ENCODE measurements around the gene GLYATL2. TPM values are rescaled to one million over a fixed set of nuclear protein-coding genes. Genes with fewer than 3 reads are reported as not detected.

The GLYATL2 gene
- total RNA-seq, 1 donor, result 2.2 TPM

DNA sequence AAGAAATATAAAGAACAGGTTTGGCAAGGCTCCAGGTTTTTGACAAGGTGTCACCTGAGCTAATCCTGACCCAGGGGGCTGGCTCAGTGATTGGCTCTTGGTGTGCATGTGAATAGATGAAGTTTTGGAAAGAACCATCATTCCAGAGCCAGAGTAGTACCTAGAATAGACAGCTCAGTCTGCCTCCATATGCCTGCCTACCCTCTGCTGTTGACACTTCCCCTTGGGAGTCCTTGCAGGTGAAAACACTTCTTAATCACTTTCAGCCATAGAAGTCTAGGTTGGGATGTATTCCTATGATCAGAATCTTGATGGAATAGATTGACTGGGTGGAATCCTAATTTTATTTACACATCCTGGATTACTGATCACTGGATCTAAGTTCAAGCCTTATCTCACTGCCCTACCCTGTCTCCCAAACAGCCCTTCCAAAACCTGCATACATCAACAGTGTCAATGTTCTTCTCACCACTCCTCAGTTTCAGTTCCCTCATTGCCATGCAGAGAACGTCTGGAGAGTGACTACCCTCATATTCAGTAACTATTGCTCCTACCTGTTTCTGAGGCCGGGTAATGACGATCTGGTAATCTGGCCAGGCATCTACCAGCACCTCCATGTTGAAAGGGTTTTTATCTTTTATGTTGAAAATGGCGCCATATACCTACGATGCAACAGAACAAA, 6.7 kb downstream of the GLYATL2 start:
- DNase-seq (ENCODE audit: low read depth), result no peak
- TF ChIP-seq, protein P1, sequence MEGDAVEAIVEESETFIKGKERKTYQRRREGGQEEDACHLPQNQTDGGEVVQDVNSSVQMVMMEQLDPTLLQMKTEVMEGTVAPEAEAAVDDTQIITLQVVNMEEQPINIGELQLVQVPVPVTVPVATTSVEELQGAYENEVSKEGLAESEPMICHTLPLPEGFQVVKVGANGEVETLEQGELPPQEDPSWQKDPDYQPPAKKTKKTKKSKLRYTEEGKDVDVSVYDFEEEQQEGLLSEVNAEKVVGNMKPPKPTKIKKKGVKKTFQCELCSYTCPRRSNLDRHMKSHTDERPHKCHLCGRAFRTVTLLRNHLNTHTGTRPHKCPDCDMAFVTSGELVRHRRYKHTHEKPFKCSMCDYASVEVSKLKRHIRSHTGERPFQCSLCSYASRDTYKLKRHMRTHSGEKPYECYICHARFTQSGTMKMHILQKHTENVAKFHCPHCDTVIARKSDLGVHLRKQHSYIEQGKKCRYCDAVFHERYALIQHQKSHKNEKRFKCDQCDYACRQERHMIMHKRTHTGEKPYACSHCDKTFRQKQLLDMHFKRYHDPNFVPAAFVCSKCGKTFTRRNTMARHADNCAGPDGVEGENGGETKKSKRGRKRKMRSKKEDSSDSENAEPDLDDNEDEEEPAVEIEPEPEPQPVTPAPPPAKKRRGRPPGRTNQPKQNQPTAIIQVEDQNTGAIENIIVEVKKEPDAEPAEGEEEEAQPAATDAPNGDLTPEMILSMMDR (IDR thresholded peaks at IDR 0.05; ENCODE audit: insufficient read depth, low read depth, low read length), result no peak
- H3K4me3 ChIP-seq (ENCODE audit: low read depth, low read length), result no peak overlapping the region

DNA sequence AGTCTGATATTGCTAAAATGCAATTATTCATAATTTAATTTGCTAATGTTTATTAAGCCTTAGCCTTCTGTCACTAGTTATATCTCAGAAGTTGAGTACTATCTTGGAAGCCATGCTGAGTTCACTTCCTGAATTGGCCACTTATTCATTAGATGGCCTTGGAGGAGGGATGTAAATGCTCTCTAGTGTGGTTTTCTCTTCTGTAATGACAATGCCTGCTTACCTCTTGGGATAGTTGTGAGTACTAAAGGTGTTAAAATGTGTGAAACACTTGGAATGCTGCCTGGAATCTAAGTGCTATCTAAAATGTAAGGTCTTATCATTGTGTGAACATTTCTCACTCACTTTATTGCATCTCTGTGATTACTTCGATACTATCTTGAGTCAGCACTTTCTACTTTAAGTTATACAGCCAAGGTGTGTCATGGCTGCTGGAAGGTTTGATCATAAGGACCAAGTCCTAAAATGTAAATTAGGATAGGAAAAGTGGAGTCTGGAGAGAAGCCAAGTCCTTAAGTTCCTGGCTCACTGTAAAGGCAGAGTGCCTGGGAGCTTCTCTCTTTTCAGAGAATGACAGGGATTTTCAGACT, 12.4 kb downstream of the GLYATL2 start:
- TF ChIP-seq, protein P1 (IDR thresholded peaks at IDR 0.05; ENCODE audit: insufficient read depth, low read depth, low read length), result no peak
- H3K4me3 ChIP-seq (ENCODE audit: low read depth, low read length), result no peak overlapping the region
- no peak for DNase-seq (ENCODE audit: low read depth)

DNA sequence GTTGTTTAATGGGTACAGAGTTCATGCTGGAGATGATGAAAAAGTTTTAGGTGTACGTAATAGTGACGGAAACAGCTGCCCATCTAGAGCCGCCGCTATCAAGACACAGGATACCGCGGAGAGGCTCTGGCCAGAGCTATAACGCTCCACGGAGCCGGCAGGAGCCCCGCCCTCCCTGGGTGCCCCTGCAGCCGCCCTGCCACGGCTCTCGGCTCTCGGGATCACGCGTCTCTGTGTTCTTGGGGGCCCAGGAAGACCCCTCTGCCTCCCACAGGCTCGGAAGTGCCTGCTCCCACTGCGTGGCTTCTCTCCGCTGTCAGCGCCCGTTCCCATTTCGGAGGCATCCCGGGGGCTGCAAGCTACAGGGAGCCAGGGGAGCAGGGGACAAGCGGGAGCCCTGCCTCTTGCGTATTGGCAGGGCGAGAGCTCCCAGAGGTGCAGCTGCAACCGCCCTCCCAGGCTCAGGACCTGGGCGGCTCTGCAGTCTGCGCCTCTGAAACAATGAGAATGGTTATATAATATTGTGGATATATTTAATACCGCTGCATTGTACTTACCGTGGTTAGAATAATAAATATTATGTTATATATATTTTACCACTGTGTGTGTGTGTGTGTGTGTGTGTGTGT, 13.7 kb downstream of the GLYATL2 start:
- no peak overlapping the region for H3K4me3 ChIP-seq (ENCODE audit: low read depth, low read length)
- TF ChIP-seq, protein P1 (IDR thresholded peaks at IDR 0.05; ENCODE audit: insufficient read depth, low read depth, low read length), result no peak
- DNase-seq (ENCODE audit: low read depth), result no peak

DNA sequence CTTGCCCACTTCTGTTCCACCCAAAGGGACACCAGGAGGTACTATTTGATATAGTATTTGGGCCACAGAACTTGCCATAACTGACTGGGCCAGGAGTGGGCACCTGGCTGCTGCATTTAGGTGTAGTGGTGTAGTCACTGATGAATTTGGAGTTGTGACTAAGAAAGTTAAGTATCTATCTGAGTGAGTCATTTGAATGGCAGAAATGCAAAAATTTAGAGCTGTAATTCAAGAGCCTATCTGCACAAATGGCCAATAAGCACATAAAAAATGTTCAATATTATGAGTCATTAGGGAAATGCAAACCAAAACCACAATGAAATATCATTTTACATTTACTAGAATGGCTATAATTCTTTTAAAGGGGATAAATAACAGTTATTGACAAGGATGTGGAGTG, 14.7 kb downstream of the GLYATL2 start:
- H3K4me3 ChIP-seq (ENCODE audit: low read depth, low read length), result no peak overlapping the region
- TF ChIP-seq, protein P1 (IDR thresholded peaks at IDR 0.05; ENCODE audit: insufficient read depth, low read depth, low read length), result no peak
- peak; percentile 14 for DNase-seq (ENCODE audit: low read depth)

DNA sequence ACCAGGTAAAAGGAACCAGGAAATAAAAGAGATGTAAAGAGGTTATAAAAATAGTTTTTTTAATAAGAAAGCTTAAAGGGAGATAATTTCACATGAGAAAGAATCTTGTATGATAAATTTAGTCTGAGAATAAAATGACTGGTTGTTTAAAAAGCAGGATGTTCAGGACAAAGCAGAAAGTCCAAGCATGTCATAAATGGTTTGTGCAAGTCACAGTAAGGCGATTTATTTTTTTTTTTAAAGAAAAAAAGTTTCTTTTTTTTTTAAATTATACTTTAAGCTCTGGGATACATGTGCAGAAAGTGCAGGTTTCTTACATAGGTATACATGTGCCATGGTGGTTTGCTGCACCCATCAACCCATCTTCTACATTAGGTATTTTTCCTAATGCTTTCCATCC, 30.8 kb downstream of the GLYATL2 start:
- no peak for DNase-seq (ENCODE audit: low read depth)
- TF ChIP-seq, protein P1 (IDR thresholded peaks at IDR 0.05; ENCODE audit: insufficient read depth, low read depth, low read length), result no peak
- no peak overlapping the region for H3K4me3 ChIP-seq (ENCODE audit: low read depth, low read length)

DNA sequence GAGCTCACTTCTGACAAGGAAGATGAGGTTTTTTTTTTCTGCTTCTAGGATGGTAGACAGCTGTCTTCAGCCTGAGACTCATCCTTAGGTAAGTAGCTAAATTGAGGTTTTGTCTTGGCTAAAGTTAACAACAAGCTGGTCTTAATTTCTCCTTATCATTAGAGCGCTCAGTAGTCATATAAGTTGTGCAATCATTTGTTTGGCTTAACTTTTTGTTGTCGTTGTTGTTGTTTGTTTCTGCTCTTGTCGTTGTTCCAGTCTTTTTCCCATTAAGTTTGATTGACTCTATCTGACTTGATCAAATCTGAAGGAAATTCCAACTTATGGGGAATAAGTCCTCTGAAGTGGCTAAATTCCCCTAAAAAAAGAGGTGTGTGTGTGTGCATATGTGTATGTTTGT, 33.0 kb downstream of the GLYATL2 start:
- H3K4me3 ChIP-seq (ENCODE audit: low read depth, low read length), result no peak overlapping the region
- TF ChIP-seq, protein P1 (IDR thresholded peaks at IDR 0.05; ENCODE audit: insufficient read depth, low read depth, low read length), result no peak
- DNase-seq (ENCODE audit: low read depth), result no peak
